Measurements from ENCODE around the gene DBH.

DNA sequence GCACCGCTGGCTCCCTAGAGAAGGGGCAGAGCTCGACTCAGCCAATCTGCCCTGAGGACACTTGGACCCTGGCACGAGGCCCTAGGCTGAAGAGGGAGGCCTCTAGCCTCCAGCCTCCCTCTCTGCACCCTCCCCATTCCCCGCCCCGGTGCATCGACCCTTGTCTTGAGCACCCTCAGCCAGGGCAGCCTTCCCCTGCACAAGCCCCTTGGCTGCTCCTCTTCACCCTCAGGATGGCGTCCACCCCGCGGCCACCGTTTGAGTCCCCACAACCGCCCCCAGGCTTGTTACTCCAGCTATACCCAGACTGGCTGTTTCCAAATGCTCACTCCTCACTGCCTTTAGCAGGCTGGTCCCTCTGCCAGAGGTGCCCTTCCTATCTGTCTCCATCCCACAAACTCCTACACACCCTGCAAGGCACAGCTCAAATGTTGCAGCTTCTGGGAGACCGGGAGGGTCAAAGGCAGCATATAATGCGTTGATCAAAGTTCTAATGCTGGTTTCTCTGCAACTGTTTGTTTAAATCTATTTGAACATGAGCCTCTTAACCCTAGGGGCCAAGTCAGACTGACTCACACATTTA lies 20.5 kb upstream of the DBH start:
- no peak for TF ChIP-seq EP300 (IDR thresholded peaks at IDR 0.05; ENCODE audit: borderline replicate concordance)
- TF ChIP-seq, protein P1, sequence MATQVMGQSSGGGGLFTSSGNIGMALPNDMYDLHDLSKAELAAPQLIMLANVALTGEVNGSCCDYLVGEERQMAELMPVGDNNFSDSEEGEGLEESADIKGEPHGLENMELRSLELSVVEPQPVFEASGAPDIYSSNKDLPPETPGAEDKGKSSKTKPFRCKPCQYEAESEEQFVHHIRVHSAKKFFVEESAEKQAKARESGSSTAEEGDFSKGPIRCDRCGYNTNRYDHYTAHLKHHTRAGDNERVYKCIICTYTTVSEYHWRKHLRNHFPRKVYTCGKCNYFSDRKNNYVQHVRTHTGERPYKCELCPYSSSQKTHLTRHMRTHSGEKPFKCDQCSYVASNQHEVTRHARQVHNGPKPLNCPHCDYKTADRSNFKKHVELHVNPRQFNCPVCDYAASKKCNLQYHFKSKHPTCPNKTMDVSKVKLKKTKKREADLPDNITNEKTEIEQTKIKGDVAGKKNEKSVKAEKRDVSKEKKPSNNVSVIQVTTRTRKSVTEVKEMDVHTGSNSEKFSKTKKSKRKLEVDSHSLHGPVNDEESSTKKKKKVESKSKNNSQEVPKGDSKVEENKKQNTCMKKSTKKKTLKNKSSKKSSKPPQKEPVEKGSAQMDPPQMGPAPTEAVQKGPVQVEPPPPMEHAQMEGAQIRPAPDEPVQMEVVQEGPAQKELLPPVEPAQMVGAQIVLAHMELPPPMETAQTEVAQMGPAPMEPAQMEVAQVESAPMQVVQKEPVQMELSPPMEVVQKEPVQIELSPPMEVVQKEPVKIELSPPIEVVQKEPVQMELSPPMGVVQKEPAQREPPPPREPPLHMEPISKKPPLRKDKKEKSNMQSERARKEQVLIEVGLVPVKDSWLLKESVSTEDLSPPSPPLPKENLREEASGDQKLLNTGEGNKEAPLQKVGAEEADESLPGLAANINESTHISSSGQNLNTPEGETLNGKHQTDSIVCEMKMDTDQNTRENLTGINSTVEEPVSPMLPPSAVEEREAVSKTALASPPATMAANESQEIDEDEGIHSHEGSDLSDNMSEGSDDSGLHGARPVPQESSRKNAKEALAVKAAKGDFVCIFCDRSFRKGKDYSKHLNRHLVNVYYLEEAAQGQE (IDR thresholded peaks at IDR 0.05; ENCODE audit: low read depth) = no peak
- TF ChIP-seq ZBTB7A (IDR thresholded peaks at IDR 0.05; ENCODE audit: low read depth) = no peak

Data from Ishikawa (cell line).